A673 (cell line): ENCODE data around the gene PODXL. TPM values are rescaled to one million over a fixed set of nuclear protein-coding genes. Genes with fewer than 3 reads are reported as not detected.

ENCODE experiments used
- BruUV-seq: library from RNA; stranded (reverse); fragments of 400-500 nt; replicated peaks from 2 replicates; lab custom pipeline; 2021; lab: Mats Ljungman, UMichigan
- CTCF ChIA-PET: fragments of 300-600 bp; sonication (Branson Sonifier 250); formaldehyde crosslinking; loops from one replicate; lab custom pipeline; 2022; ENCODE audit warnings: antibody characterized with exemption; lab: Charles Lee
- POLR2A ChIA-PET: fragments of 300-600 bp; sonication (Branson Sonifier 250); formaldehyde crosslinking; loops from one replicate; lab custom pipeline; 2022; ENCODE audit warnings: antibody characterized with exemption; ENCODE audit not compliant: low non-redundant PET; lab: Charles Lee
- DNase-seq: peaks from one replicate; pipeline ENCODE4 v3.0.0-alpha.2; 2015; ENCODE audit warnings: low spot score
- H3K27ac ChIP-seq: fragments of 200-600 bp; sonication (generic); 2 replicates; pipeline ENCODE4 v1.5.1; 2016; ENCODE audit warnings: mixed run types, low read depth, mild to moderate bottlenecking, mixed read lengths, antibody characterized with exemption, low read length; ENCODE audit not compliant: poor library complexity, severe bottlenecking
- H3K27me3 ChIP-seq: fragments of 200-600 bp; sonication (generic); replicated peaks from 2 replicates; pipeline ENCODE4 v1.6.1; 2017; ENCODE audit warnings: mixed run types, low read depth, mild to moderate bottlenecking, mixed read lengths, antibody characterized with exemption, low read length; ENCODE audit not compliant: insufficient read depth, poor library complexity
- H3K36me3 ChIP-seq: fragments of 200-600 bp; sonication (generic); 2 replicates; pipeline ENCODE4 v1.6.1; 2016; ENCODE audit warnings: mixed run types, mild to moderate bottlenecking, mixed read lengths, antibody characterized with exemption, low read length; ENCODE audit not compliant: insufficient read depth, poor library complexity, severe bottlenecking
- H3K4me1 ChIP-seq: fragments of 200-600 bp; sonication (generic); 2 replicates; pipeline ENCODE4 v1.6.1; 2017; ENCODE audit warnings: mixed run types, mild to moderate bottlenecking, mixed read lengths, antibody characterized with exemption, low read length; ENCODE audit not compliant: insufficient read depth, poor library complexity, severe bottlenecking
- H3K4me3 ChIP-seq: fragments of 200-600 bp; sonication (generic); 2 replicates; pipeline ENCODE4 v1.5.1; 2016; ENCODE audit warnings: low read depth, mixed run types, mild to moderate bottlenecking, mixed read lengths, low read length; ENCODE audit not compliant: poor library complexity, severe bottlenecking
- H3K9me3 ChIP-seq: fragments of 200-600 bp; sonication (generic); 2 replicates; pipeline ENCODE4 v1.6.1; 2016; ENCODE audit warnings: mixed run types, low read depth, mild to moderate bottlenecking, mixed read lengths, antibody characterized with exemption, low read length; ENCODE audit not compliant: poor library complexity, severe bottlenecking
- EZH2 ChIP-seq: fragments of 200-600 bp; sonication (generic); IDR thresholded peaks from 2 replicates; pipeline ENCODE4 v1.6.1; 2017; ENCODE audit warnings: borderline replicate concordance, low read depth, mild to moderate bottlenecking, mixed read lengths, antibody characterized with exemption, low read length; ENCODE audit not compliant: poor library complexity, severe bottlenecking
- intact Hi-C: fragments of 100-400 bp; cut with micrococcal nuclease; formaldehyde crosslinking; loops from one replicate; pipeline ENCODE4 v1.10.0; 2022; ENCODE audit not compliant: unreplicated experiment
- total RNA-seq: library from RNA; stranded (reverse); gene quantifications from 2 replicates; pipeline ENCODE4 v1.2.3, GENCODE V29; 2021
- TF ChIP-seq, protein P1 (sequence below): fragments of 300-800, 200-600 bp; sonication (generic); conservative IDR thresholded peaks from 2 replicates; pipeline ENCODE4 v1.5.1; 2017; ENCODE audit warnings: low read depth, mild to moderate bottlenecking, antibody characterized with exemption, low read length, moderate library complexity, mixed read lengths

PODXL gene
- total RNA-seq, 1 experiment from 2014 or later: 22.1 TPM

DNA sequence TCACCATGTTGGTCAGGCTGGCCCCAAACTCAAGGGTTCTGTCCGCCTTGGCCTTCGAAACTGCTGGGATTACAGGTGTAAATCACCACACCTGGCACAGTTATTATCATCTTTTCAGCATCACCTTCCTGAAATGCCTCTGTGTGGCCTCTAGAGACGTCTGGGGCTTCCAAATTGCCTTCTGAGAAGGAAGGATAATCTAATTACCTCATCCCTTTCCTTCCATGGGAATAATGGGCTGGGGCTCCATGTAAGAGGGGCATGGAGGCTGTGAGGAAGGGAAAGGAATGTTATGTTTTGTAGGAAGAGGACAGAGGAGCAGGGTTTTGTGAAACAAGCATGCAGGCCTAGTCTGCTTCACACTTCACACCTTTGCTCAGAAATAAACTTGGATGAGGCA, 22.2 kb upstream of the PODXL start:
- intact Hi-C loops: no loop called here
- POLR2A ChIA-PET: no interaction called here
- no peak for DNase-seq
- no peaks in the 10 kb centered on the region for H3K27me3 ChIP-seq
- CTCF ChIA-PET: no interaction called here
- no peaks in the 10 kb centered on the region for H3K36me3 ChIP-seq
- no peak overlapping the region for H3K4me3 ChIP-seq
- TF ChIP-seq EZH2: no peak
- TF ChIP-seq, protein P1, sequence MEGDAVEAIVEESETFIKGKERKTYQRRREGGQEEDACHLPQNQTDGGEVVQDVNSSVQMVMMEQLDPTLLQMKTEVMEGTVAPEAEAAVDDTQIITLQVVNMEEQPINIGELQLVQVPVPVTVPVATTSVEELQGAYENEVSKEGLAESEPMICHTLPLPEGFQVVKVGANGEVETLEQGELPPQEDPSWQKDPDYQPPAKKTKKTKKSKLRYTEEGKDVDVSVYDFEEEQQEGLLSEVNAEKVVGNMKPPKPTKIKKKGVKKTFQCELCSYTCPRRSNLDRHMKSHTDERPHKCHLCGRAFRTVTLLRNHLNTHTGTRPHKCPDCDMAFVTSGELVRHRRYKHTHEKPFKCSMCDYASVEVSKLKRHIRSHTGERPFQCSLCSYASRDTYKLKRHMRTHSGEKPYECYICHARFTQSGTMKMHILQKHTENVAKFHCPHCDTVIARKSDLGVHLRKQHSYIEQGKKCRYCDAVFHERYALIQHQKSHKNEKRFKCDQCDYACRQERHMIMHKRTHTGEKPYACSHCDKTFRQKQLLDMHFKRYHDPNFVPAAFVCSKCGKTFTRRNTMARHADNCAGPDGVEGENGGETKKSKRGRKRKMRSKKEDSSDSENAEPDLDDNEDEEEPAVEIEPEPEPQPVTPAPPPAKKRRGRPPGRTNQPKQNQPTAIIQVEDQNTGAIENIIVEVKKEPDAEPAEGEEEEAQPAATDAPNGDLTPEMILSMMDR: no peak
- no peaks in the 10 kb centered on the region for H3K4me1 ChIP-seq
- no TSS peak for BruUV-seq
- H3K27ac ChIP-seq: no peak overlapping the region
- H3K9me3 ChIP-seq: no peaks in the 10 kb centered on the region

DNA sequence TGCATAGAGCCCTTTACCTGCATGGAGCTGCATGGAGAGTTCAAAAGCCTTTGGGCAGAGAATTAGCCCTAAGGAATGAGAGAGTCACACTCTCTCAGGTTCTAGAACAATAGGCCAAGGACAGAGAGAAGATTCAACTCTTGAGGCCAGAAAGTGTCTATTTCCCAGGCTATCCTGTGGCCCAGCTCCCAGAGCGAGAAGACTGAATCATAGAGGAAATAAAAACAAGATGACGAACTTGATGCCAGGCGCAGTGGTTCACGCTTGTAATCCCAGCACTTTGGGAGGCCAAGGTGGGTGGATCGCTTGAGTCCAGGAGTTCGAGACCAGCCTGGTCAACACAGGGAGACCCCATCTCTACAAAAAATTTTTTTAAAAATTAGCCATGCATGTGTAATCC, 18.3 kb upstream of the PODXL start:
- CTCF ChIA-PET: no interaction called here
- BruUV-seq: no TSS peak
- intact Hi-C loops: no loop called here
- Histone ChIP-seq H3K36me3 (no peaks in the 10 kb centered on the region), H3K4me1 (no peaks in the 10 kb centered on the region), H3K9me3 (no peaks in the 10 kb centered on the region), H3K4me3 (no peak overlapping the region), H3K27me3 (no peaks in the 10 kb centered on the region), H3K27ac (no peak overlapping the region)
- POLR2A ChIA-PET: no interaction called here
- TF ChIP-seq EZH2: no peak
- TF ChIP-seq, protein P1: no peak
- DNase-seq: no peak

DNA sequence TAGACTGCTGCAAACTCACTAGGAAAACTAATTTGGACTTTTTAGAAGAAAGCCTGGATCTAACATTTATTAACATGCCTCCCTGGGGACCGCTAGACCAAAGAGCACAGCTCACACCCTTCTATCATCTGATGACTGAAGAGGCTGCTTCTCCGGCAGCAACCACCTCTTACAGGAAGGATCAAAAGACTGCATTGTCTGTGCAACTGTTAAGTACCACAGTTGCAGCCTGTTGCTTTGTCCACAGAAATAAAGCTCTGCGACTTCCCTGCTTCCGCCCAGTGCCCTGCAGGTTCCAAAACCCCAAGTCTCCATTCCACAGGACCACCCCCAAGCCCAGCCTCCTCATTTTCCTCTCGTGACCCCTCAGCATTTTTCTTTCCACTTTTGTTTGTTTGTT, 14.0 kb upstream of the PODXL start:
- Histone ChIP-seq H3K4me1 (no peaks in the 10 kb centered on the region), H3K27me3 (no peaks in the 10 kb centered on the region), H3K36me3 (no peaks in the 10 kb centered on the region), H3K27ac (no peak overlapping the region), H3K9me3 (no peaks in the 10 kb centered on the region), H3K4me3 (no peak overlapping the region)
- ChIA-PET POLR2A (no interaction called here), CTCF (no interaction called here)
- no peak for DNase-seq
- BruUV-seq: no TSS peak
- no peak for TF ChIP-seq EZH2
- TF ChIP-seq, protein P1: no peak
- intact Hi-C loops: no loop called here
